ENCODE data around the gene SETBP1. TPM values are rescaled to one million over a fixed set of nuclear protein-coding genes. Genes with fewer than 3 reads are reported as not detected.

SETBP1 gene
- total and polyA plus RNA-seq, 2 of the 8 experiments (the other 6 are each of a cell fraction or from before 2014, with no cell fraction given), result 2.0 to 6.5 TPM

- no peak overlapping the region for H3K4ac ChIP-seq (replicated peaks; ENCODE audit: insufficient read length, low read depth, low read length)
Observed at GRCh38 chr18:44805176-44805575, 124.5 kb downstream of the SETBP1 start.

More at GRCh38 chr18:44805176-44805575, 124.5 kb downstream of the SETBP1 start:
- no peak overlapping the region for H4K5ac ChIP-seq (ENCODE audit: insufficient read length, low read depth, low read length)
- no peak overlapping the region for H2BK12ac ChIP-seq (ENCODE audit: low read depth, low read length)
- no peaks in the 10 kb centered on the region for H4K20me1 ChIP-seq (replicated peaks in 1 of 2; ENCODE audit: control insufficient read depth in 1 of 2, insufficient read depth in 2 of 2, low read length in 2 of 2)
- H2BK120ac ChIP-seq (replicated peaks; ENCODE audit: low read depth, low read length), result no peak overlapping the region
- H3K79me1 ChIP-seq (ENCODE audit: low read depth, low read length), result no peaks in the 10 kb centered on the region
- H2BK20ac ChIP-seq (ENCODE audit: low read length), result no peak overlapping the region
- DNase-seq (ENCODE audit: low read depth in 1 of 2, low spot score in 2 of 2) (no peak), FAIRE-seq (no peak)
- H3K79me2 ChIP-seq (ENCODE audit: control insufficient read depth in 1 of 2, insufficient read depth in 2 of 2, low read length in 2 of 2), result no peaks in the 10 kb centered on the region
- no peak overlapping the region for H4K91ac ChIP-seq (replicated peaks; ENCODE audit: insufficient read length, low read length)
- H3K23me2 ChIP-seq (ENCODE audit: low read depth, low read length), result no peaks in the 10 kb centered on the region
- no peak overlapping the region for H3K4me2 ChIP-seq (ENCODE audit: insufficient read depth in 1 of 2, low read depth in 2 of 2, low read length in 2 of 2)
- no peak overlapping the region for H2AFZ ChIP-seq (ENCODE audit: low read length)
- H2AK5ac ChIP-seq (ENCODE audit: low read depth, low read length), result no peak overlapping the region
- H2BK5ac ChIP-seq (ENCODE audit: low read depth, low read length), result no peak overlapping the region
- no peak overlapping the region for H3K4me3 ChIP-seq (ENCODE audit: extremely low read depth in 1 of 4, insufficient read depth in 2 of 4, low read depth in 3 of 4, low read length in 4 of 4)
- TF ChIP-seq EGR1 (IDR thresholded peaks at IDR 0.05; ENCODE audit: borderline replicate concordance, low read depth, low read length) (no peak), SIX5 (IDR thresholded peaks at IDR 0.05; ENCODE audit: low read depth, low read length) (no peak), KDM5A (IDR thresholded peaks at IDR 0.05; ENCODE audit: low read length) (no peak), BCL11A (IDR thresholded peaks at IDR 0.05; ENCODE audit: low read depth in 2 of 2, low read length in 2 of 2) (no peak), TBP (IDR thresholded peaks at IDR 0.05; ENCODE audit: low read depth, low read length) (no peak)
- H3K27ac ChIP-seq (ENCODE audit: low read depth, low read length), result no peak overlapping the region
- peaks cover 0 to 3% (median 0%) of the 10 kb centered on the region in 4 experiments; a peak in 1 of 8 replicates for H3K36me3 ChIP-seq (ENCODE audit: control insufficient read depth in 2 of 4, insufficient read depth in 4 of 4, low read length in 3 of 4)
- H3K27me3 ChIP-seq (replicated peaks in 1 of 4; ENCODE audit: control insufficient read depth in 3 of 4, extremely low read depth in 1 of 4, insufficient read depth in 3 of 4, low read length in 3 of 4), result no peaks in the 10 kb centered on the region
- ChIA-PET POLR2A (ENCODE audit: partially characterized antibody) (no interaction called here), CTCF (ENCODE audit: partially characterized antibody) (no interaction called here)
- no peak overlapping the region for H3K23ac ChIP-seq (ENCODE audit: insufficient read length)
- no peak overlapping the region for H3K14ac ChIP-seq (ENCODE audit: insufficient read length)
- H3K56ac ChIP-seq (replicated peaks; ENCODE audit: insufficient read length, low read depth, low read length), result no peak overlapping the region
- peaks cover 0 to 7% (median 2%) of the 10 kb centered on the region in 4 experiments; a peak in 2 of 7 replicates for H3K4me1 ChIP-seq (replicated peaks in 1 of 4; ENCODE audit: control insufficient read depth in 3 of 4, insufficient read depth in 4 of 4, low read length in 3 of 4)
- H3K9me3 ChIP-seq (ENCODE audit: insufficient read depth in 2 of 2, low read depth in 1 of 2, low read length in 1 of 2), result no peaks in the 10 kb centered on the region
- no peak overlapping the region for H3K18ac ChIP-seq (ENCODE audit: extremely low read depth, low read length)
- no peak overlapping the region for H3K9ac ChIP-seq (replicated peaks in 1 of 4; ENCODE audit: extremely low read depth in 1 of 4, low read depth in 3 of 4, low read length in 3 of 4)
- WGBS, 2 experiments (ENCODE audit: extremely low coverage in 1 of 2, insufficient coverage in 1 of 2, insufficient read length in 1 of 2, insufficient replicate concordance in 2 of 2, low coverage in 1 of 2, low lambda C conversion rate in 2 of 2, missing lambda C conversion rate in 1 of 2), result 89 to 100% methylated on average over 1 to 3 of the region's 3 CpGs
- no peak overlapping the region for H2BK15ac ChIP-seq (ENCODE audit: low read length)
- H4K8ac ChIP-seq (ENCODE audit: extremely low read depth, insufficient read depth, low read length), result no peak overlapping the region

Measured in H1 (cell line).